K562 (cell line): ENCODE measurements around the gene ROR2.

ENCODE experiments used
- CEBPB ChIP-seq: fragments of 450-650 bp; IDR thresholded peaks from 2 replicates; pipeline ENCODE4 v1.6.1; 2016; ENCODE audit warnings: missing genetic modification characterization, missing compliant biosample characterization
- CHD2 ChIP-seq: IDR thresholded peaks from 2 replicates; pipeline ENCODE4 v1.6.1; 2011; ENCODE audit warnings: low read depth, low read length
- NCOA1 ChIP-seq: fragments of 450-650 bp; IDR thresholded peaks from 2 replicates; pipeline ENCODE4 v1.6.1; 2016; ENCODE audit warnings: low read depth
- NR1H2 ChIP-seq: sonication (generic); formaldehyde crosslinking; IDR thresholded peaks from 2 replicates; pipeline ENCODE4 v1.4.0; 2020; ENCODE audit warnings: mild to moderate bottlenecking, missing genetic modification reagents
- NRF1 ChIP-seq, 2 experiments: fragments of 450-650 bp; IDR thresholded peaks in 1 of 2; conservative IDR thresholded peaks in 1 of 2; 2 replicates each; pipeline ENCODE4 v1.6.1; 2014; ENCODE audit warnings: mild to moderate bottlenecking in 2 of 2
- SMARCB1 ChIP-seq: IDR thresholded peaks from 2 replicates; pipeline ENCODE4 v1.6.1; 2011; ENCODE audit warnings: improper control_type of control experiment, low read depth; ENCODE audit not compliant: insufficient read length
- SRF ChIP-seq, 2 experiments: fragments of 250-450, 450-650 bp in 1 of 2; sonication (Bioruptor Pico) in 1 of 2; sonication (generic) in 1 of 2; formaldehyde crosslinking; IDR thresholded peaks; 2 replicates each; pipeline versions ENCODE4 v1.5.0 to v1.5.1; 2020 to 2022; ENCODE audit warnings: mild to moderate bottlenecking in 1 of 2, missing genetic modification reagents in 1 of 2
- STAT5B ChIP-seq: fragments of 250-450 bp; sonication (Bioruptor Pico); IDR thresholded peaks from 2 replicates; pipeline ENCODE4 v1.8.0; 2021; ENCODE audit warnings: mild to moderate bottlenecking, inconsistent platforms
- TF ChIP-seq, protein P1 (sequence below): sonication (generic); formaldehyde crosslinking; IDR thresholded peaks from 2 replicates; pipeline ENCODE4 v1.8.0; 2023; ENCODE audit warnings: mild to moderate bottlenecking, missing genetic modification reagents
- TF ChIP-seq, protein P2 (sequence below), 2 experiments: fragments of 450-650 bp in 1 of 2; IDR thresholded peaks; 2 replicates each; pipeline ENCODE4 v1.6.1; 2011 to 2017; ENCODE audit warnings: low read depth in 2 of 2, antibody characterized with exemption in 1 of 2, borderline replicate concordance in 1 of 2, low read length in 1 of 2, mild to moderate bottlenecking in 1 of 2, mixed read lengths in 1 of 2; ENCODE audit not compliant: control insufficient read depth in 1 of 2
- TF ChIP-seq, protein P3 (sequence below), 3 experiments: IDR thresholded peaks in 2 of 3; conservative IDR thresholded peaks in 1 of 3; 2 replicates each; pipeline ENCODE4 v1.5.1; 2011 to 2012; ENCODE audit warnings: low read length in 3 of 3, mild to moderate bottlenecking in 3 of 3, control low read depth in 2 of 3, improper control_type of control experiment in 1 of 3, inconsistent platforms in 1 of 3, low read depth in 1 of 3, mixed read lengths in 1 of 3, moderate library complexity in 1 of 3; ENCODE audit not compliant: insufficient read depth in 2 of 3
- TF ChIP-seq, protein P4 (sequence below), 2 experiments: fragments of 450-650 bp in 1 of 2; sonication (generic) in 1 of 2; formaldehyde crosslinking in 1 of 2; IDR thresholded peaks in 1 of 2; conservative IDR thresholded peaks in 1 of 2; 2 replicates each; pipeline versions ENCODE4 v1.6.1 to v1.8.1; 2016 to 2023; ENCODE audit warnings: mild to moderate bottlenecking in 2 of 2, moderate library complexity in 2 of 2, inconsistent platforms in 1 of 2, missing genetic modification reagents in 1 of 2

DNA sequence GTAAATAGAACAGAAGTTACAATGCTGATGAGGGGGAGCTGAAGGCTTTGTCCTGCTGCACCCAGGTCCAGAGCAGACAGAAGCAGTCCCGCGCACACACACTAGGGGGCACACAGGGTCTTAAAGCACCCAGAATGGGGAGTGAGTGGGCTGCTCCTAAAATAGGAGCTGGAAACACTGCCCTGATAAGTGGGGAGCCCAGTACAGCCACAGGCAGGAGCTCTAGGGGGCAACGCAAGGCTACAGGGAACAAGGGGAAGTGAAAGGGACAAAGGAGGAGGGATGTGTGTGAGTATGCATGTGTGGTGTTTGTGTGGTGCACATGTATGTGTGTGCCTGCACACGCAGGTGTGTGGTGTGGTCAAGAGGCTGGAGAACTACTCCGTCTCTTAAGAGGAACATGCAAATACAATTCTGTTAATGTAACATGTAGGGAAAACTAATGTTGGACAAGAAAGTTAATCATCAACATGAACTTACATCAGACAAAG is 191.5 kb downstream of the ROR2 start:
- TF ChIP-seq, protein P1, sequence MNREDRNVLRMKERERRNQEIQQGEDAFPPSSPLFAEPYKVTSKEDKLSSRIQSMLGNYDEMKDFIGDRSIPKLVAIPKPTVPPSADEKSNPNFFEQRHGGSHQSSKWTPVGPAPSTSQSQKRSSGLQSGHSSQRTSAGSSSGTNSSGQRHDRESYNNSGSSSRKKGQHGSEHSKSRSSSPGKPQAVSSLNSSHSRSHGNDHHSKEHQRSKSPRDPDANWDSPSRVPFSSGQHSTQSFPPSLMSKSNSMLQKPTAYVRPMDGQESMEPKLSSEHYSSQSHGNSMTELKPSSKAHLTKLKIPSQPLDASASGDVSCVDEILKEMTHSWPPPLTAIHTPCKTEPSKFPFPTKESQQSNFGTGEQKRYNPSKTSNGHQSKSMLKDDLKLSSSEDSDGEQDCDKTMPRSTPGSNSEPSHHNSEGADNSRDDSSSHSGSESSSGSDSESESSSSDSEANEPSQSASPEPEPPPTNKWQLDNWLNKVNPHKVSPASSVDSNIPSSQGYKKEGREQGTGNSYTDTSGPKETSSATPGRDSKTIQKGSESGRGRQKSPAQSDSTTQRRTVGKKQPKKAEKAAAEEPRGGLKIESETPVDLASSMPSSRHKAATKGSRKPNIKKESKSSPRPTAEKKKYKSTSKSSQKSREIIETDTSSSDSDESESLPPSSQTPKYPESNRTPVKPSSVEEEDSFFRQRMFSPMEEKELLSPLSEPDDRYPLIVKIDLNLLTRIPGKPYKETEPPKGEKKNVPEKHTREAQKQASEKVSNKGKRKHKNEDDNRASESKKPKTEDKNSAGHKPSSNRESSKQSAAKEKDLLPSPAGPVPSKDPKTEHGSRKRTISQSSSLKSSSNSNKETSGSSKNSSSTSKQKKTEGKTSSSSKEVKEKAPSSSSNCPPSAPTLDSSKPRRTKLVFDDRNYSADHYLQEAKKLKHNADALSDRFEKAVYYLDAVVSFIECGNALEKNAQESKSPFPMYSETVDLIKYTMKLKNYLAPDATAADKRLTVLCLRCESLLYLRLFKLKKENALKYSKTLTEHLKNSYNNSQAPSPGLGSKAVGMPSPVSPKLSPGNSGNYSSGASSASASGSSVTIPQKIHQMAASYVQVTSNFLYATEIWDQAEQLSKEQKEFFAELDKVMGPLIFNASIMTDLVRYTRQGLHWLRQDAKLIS = no peak
- no peak for TF ChIP-seq NCOA1
- TF ChIP-seq, protein P2, sequence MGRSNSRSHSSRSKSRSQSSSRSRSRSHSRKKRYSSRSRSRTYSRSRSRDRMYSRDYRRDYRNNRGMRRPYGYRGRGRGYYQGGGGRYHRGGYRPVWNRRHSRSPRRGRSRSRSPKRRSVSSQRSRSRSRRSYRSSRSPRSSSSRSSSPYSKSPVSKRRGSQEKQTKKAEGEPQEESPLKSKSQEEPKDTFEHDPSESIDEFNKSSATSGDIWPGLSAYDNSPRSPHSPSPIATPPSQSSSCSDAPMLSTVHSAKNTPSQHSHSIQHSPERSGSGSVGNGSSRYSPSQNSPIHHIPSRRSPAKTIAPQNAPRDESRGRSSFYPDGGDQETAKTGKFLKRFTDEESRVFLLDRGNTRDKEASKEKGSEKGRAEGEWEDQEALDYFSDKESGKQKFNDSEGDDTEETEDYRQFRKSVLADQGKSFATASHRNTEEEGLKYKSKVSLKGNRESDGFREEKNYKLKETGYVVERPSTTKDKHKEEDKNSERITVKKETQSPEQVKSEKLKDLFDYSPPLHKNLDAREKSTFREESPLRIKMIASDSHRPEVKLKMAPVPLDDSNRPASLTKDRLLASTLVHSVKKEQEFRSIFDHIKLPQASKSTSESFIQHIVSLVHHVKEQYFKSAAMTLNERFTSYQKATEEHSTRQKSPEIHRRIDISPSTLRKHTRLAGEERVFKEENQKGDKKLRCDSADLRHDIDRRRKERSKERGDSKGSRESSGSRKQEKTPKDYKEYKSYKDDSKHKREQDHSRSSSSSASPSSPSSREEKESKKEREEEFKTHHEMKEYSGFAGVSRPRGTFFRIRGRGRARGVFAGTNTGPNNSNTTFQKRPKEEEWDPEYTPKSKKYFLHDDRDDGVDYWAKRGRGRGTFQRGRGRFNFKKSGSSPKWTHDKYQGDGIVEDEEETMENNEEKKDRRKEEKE (IDR thresholded peaks at IDR 0.05; ENCODE audit: borderline replicate concordance in 1 of 2, control insufficient read depth in 1 of 2, low read depth in 2 of 2, low read length in 1 of 2) = no peak
- no peak for TF ChIP-seq SMARCB1
- TF ChIP-seq NRF1 (conservative IDR thresholded peaks at IDR 0.05 in 1 of 2, IDR thresholded peaks at IDR 0.05 in 1 of 2) = peak in 1 of 2 experiments; percentile 44; a peak in 1 of 4 replicates
- TF ChIP-seq SRF (CRISPR knock-in tag; IDR thresholded peaks at IDR 0.05) = no peak
- TF ChIP-seq, protein P3, sequence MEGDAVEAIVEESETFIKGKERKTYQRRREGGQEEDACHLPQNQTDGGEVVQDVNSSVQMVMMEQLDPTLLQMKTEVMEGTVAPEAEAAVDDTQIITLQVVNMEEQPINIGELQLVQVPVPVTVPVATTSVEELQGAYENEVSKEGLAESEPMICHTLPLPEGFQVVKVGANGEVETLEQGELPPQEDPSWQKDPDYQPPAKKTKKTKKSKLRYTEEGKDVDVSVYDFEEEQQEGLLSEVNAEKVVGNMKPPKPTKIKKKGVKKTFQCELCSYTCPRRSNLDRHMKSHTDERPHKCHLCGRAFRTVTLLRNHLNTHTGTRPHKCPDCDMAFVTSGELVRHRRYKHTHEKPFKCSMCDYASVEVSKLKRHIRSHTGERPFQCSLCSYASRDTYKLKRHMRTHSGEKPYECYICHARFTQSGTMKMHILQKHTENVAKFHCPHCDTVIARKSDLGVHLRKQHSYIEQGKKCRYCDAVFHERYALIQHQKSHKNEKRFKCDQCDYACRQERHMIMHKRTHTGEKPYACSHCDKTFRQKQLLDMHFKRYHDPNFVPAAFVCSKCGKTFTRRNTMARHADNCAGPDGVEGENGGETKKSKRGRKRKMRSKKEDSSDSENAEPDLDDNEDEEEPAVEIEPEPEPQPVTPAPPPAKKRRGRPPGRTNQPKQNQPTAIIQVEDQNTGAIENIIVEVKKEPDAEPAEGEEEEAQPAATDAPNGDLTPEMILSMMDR (IDR thresholded peaks at IDR 0.05 in 2 of 3, conservative IDR thresholded peaks at IDR 0.05 in 1 of 3; ENCODE audit: insufficient read depth in 2 of 3, low read depth in 1 of 3, low read length in 3 of 3) = peak; percentile 81 to 87 (median 86)
- TF ChIP-seq STAT5B (CRISPR knock-in tag) = no peak
- no peak for TF ChIP-seq CHD2
- TF ChIP-seq, protein P4, sequence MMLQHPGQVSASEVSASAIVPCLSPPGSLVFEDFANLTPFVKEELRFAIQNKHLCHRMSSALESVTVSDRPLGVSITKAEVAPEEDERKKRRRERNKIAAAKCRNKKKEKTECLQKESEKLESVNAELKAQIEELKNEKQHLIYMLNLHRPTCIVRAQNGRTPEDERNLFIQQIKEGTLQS (IDR thresholded peaks at IDR 0.05) = no peak
- TF ChIP-seq, protein P4 (CRISPR knock-in tag; conservative IDR thresholded peaks at IDR 0.05) = no peak
- TF ChIP-seq NR1H2 (CRISPR knock-in tag) = no peak
- TF ChIP-seq CEBPB (tag) = no peak
